Measurements from ENCODE around the gene SPRYD3.

- TF ChIP-seq PPARA (CRISPR knock-in tag; IDR thresholded peaks at IDR 0.05; ENCODE audit: borderline replicate concordance) (no peak), TCF4 (CRISPR knock-in tag; IDR thresholded peaks at IDR 0.05; ENCODE audit: borderline replicate concordance) (no peak), OSR1 (CRISPR knock-in tag; IDR thresholded peaks at IDR 0.05) (no peak), ESRRG (CRISPR knock-in tag; IDR thresholded peaks at IDR 0.05) (no peak), BACH2 (CRISPR knock-in tag; IDR thresholded peaks at IDR 0.05; ENCODE audit: borderline replicate concordance) (no peak), TOX (CRISPR knock-in tag; IDR thresholded peaks at IDR 0.05; ENCODE audit: borderline replicate concordance) (no peak)
These were observed 12.6 kb upstream of the SPRYD3 start for GRCh38 chr12:53091756-53092155.

Data from SK-N-SH treated with all-trans-retinoic acid at 6 μM for 48 hours (cell line).